ENCODE results near the gene MED17. TPM values are rescaled to one million over a fixed set of nuclear protein-coding genes. Genes with fewer than 3 reads are reported as not detected.

Gene MED17
- total RNA-seq, 1 donor from 2014 or later: 55.2 TPM

- H3K4me1 Mint-ChIP-seq: no peaks in the 10 kb centered on the region
Measured at GRCh38 chr11:93766504-93766903, 17.6 kb upstream of the MED17 start.

GRCh38 chr11:93767018-93767417 lies 17.1 kb upstream of the MED17 start:
- no peak overlapping the region for H3K27ac Mint-ChIP-seq
- H3K27me3 Mint-ChIP-seq: no peaks in the 10 kb centered on the region
- CTCF ChIA-PET: no interaction called here
- no peaks in the 10 kb centered on the region for H3K4me1 Mint-ChIP-seq
- DNase-seq: no peak
- H3K36me3 Mint-ChIP-seq (ENCODE audit: low read depth): peaks cover 20% of the 10 kb centered on the region
- intact Hi-C loops (cut with micrococcal nuclease): no loop called here
- H3K9me3 Mint-ChIP-seq: peaks cover 2% of the 10 kb centered on the region
- no peak overlapping the region for H3K4me3 Mint-ChIP-seq
- no peak for ATAC-seq (ENCODE audit: low read depth)
- TF ChIP-seq, protein P1, sequence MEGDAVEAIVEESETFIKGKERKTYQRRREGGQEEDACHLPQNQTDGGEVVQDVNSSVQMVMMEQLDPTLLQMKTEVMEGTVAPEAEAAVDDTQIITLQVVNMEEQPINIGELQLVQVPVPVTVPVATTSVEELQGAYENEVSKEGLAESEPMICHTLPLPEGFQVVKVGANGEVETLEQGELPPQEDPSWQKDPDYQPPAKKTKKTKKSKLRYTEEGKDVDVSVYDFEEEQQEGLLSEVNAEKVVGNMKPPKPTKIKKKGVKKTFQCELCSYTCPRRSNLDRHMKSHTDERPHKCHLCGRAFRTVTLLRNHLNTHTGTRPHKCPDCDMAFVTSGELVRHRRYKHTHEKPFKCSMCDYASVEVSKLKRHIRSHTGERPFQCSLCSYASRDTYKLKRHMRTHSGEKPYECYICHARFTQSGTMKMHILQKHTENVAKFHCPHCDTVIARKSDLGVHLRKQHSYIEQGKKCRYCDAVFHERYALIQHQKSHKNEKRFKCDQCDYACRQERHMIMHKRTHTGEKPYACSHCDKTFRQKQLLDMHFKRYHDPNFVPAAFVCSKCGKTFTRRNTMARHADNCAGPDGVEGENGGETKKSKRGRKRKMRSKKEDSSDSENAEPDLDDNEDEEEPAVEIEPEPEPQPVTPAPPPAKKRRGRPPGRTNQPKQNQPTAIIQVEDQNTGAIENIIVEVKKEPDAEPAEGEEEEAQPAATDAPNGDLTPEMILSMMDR (IDR thresholded peaks at IDR 0.05): no peak
- POLR2A ChIA-PET: no interaction called here

More at GRCh38 chr11:93766504-93766903, 17.6 kb upstream of the MED17 start:
- Mint-ChIP-seq H3K36me3 (ENCODE audit: low read depth) (peaks cover 20% of the 10 kb centered on the region), H3K27me3 (no peaks in the 10 kb centered on the region), H3K4me3 (no peak overlapping the region), H3K9me3 (peaks cover 2% of the 10 kb centered on the region), H3K27ac (no peak overlapping the region)
- DNase-seq: no peak
- ChIA-PET CTCF (no interaction called here), POLR2A (interaction anchor here (0.6 to 0.8 kb wide), 2 partner anchors 25 to 49 kb away, joined by 3 read pairs; partner anchors contain the start of genes C11orf54 and TAF1D)
- no peak for ATAC-seq (ENCODE audit: low read depth)
- intact Hi-C loops (cut with micrococcal nuclease): no loop called here
- TF ChIP-seq, protein P1 (IDR thresholded peaks at IDR 0.05): no peak

DNA sequence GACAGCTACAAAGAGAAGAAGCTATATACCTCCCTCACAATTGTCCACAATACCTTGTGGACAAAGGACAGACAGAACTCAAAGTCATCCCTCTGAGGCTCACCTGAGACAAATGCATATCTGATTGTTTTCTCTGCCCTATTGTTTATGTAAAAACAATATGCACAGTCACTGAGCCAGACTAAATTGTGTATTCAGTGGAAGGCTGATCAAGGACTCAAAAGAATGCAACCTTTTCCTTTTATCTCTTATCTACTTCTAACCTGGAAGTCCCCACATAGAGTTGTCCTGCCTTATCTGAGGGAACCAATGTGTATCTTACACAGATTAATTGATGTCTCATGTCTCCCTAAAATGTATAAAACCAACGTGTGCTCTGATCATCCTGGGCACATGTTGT lies 13.9 kb upstream of the MED17 start:
- no peaks in the 10 kb centered on the region for H3K4me1 Mint-ChIP-seq
- CTCF ChIA-PET: no interaction called here
- ATAC-seq (ENCODE audit: low read depth) (no peak), DNase-seq (no peak)
- no peak overlapping the region for H3K27ac Mint-ChIP-seq
- intact Hi-C loops (cut with micrococcal nuclease): no loop called here
- peaks cover 2% of the 10 kb centered on the region for H3K9me3 Mint-ChIP-seq
- POLR2A ChIA-PET: interaction anchor here (1.0 kb wide), 1 partner anchor 14 kb away, joined by 3 read pairs; the partner anchor contains the start of gene MED17
- H3K27me3 Mint-ChIP-seq: no peaks in the 10 kb centered on the region
- H3K36me3 Mint-ChIP-seq (ENCODE audit: low read depth): peaks cover 4% of the 10 kb centered on the region
- no peak overlapping the region for H3K4me3 Mint-ChIP-seq
- TF ChIP-seq, protein P1 (IDR thresholded peaks at IDR 0.05): no peak

- TF ChIP-seq, protein P1 (IDR thresholded peaks at IDR 0.05): no peak
- Mint-ChIP-seq H3K36me3 (ENCODE audit: low read depth) (peaks cover 1% of the 10 kb centered on the region), H3K4me3 (no peak overlapping the region), H3K27ac (no peak overlapping the region), H3K4me1 (no peaks in the 10 kb centered on the region), H3K27me3 (no peaks in the 10 kb centered on the region), H3K9me3 (no peaks in the 10 kb centered on the region)
- POLR2A ChIA-PET: no interaction called here
- no peak for DNase-seq
- no peak for ATAC-seq (ENCODE audit: low read depth)
- intact Hi-C loops (cut with micrococcal nuclease): no loop called here
- CTCF ChIA-PET: no interaction called here
Measured at GRCh38 chr11:93772123-93772522, 12.0 kb upstream of the MED17 start.

DNA sequence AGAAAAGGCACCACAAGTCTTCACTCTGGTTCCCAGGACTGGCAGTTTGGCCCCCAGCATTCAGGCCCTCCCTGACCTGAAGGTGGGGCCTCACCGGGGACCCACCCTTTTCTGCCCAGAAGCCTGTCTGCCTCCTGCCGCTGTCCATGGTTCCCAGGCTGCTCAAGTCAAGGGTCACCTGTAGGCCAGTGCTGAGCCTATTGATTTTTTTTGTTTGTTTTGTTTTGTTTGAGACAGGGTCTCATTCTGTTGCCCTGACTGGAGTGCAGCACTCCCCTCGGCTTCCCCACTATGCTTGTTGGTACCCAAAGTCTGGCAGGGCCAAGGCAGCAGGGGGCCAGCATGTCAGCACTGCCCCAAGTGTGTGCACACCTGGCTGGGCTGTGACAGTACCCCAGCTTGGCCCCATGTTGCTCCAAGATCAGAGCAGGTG lies 11.0 kb upstream of the MED17 start:
- H3K9me3 Mint-ChIP-seq: no peaks in the 10 kb centered on the region
- ATAC-seq (ENCODE audit: low read depth): no peak
- no peak overlapping the region for H3K4me3 Mint-ChIP-seq
- no peaks in the 10 kb centered on the region for H3K27me3 Mint-ChIP-seq
- no peak for DNase-seq
- POLR2A ChIA-PET: no interaction called here
- no peaks in the 10 kb centered on the region for H3K4me1 Mint-ChIP-seq
- H3K27ac Mint-ChIP-seq: no peak overlapping the region
- TF ChIP-seq, protein P1 (IDR thresholded peaks at IDR 0.05): no peak
- CTCF ChIA-PET: no interaction called here
- intact Hi-C loops (cut with micrococcal nuclease): no loop called here
- peaks cover 1% of the 10 kb centered on the region for H3K36me3 Mint-ChIP-seq (ENCODE audit: low read depth)

All from activated B cell treated with CpG ODN at 0.5 μM for 24 hours (primary cell).